Neural progenitor cell (in vitro differentiated cells): ENCODE results near the gene LYSMD1. TPM values are rescaled to one million over a fixed set of nuclear protein-coding genes. Genes with fewer than 3 reads are reported as not detected.

Experiments used
- DNase-seq: peaks from one replicate; pipeline ENCODE4 v3.0.0-alpha.2; 2016; ENCODE audit warnings: low spot score
- H2AFZ ChIP-seq: fragments of 200-600 bp; sonication (generic); replicated peaks from 2 replicates; pipeline ENCODE4 v1.6.1; 2016; ENCODE audit warnings: antibody characterized with exemption
- H3F3A ChIP-seq: fragments of 200-600 bp; sonication (generic); 2 replicates; pipeline ENCODE4 v1.6.1; 2016; ENCODE audit warnings: antibody characterized with exemption, low read depth
- H3K27ac ChIP-seq: fragments of 200-600 bp; sonication (generic); 2 replicates; pipeline ENCODE4 v1.5.1; 2016; ENCODE audit warnings: mild to moderate bottlenecking
- H3K27me3 ChIP-seq: fragments of 200-600 bp; sonication (generic); 2 replicates; pipeline ENCODE4 v1.6.1; 2016; ENCODE audit warnings: mild to moderate bottlenecking, moderate library complexity
- H3K36me3 ChIP-seq: fragments of 200-600 bp; sonication (generic); 2 replicates; pipeline ENCODE4 v1.5.1; 2016
- H3K4me1 ChIP-seq: fragments of 200-600 bp; sonication (generic); 2 replicates; pipeline ENCODE4 v1.6.1; 2016; ENCODE audit warnings: mixed run types
- H3K4me2 ChIP-seq: fragments of 200-600 bp; sonication (generic); 2 replicates; pipeline ENCODE4 v1.6.1; 2016
- H3K4me3 ChIP-seq: fragments of 200-600 bp; sonication (generic); 2 replicates; pipeline ENCODE4 v1.5.1; 2016
- H3K79me2 ChIP-seq: fragments of 200-600 bp; sonication (generic); 2 replicates; pipeline ENCODE4 v1.6.1; 2016; ENCODE audit warnings: low read depth
- H3K9ac ChIP-seq: fragments of 200-600 bp; sonication (generic); 2 replicates; pipeline ENCODE4 v1.6.1; 2016
- H3K9me3 ChIP-seq: fragments of 200-600 bp; sonication (generic); 2 replicates; pipeline ENCODE4 v1.5.1; 2016; ENCODE audit warnings: low read depth
- H4K20me1 ChIP-seq: fragments of 200-600 bp; sonication (generic); 2 replicates; pipeline ENCODE4 v1.6.1; 2016; ENCODE audit warnings: low read depth
- H3K27ac Mint-ChIP-seq: 3 replicates; pipeline ENCODE4 v1.8.0; 2021; ENCODE audit warnings: mixed read lengths
- H3K27me3 Mint-ChIP-seq: 2 replicates; pipeline ENCODE4 v1.8.0; 2022; ENCODE audit warnings: low read depth, mild to moderate bottlenecking, inconsistent platforms, moderate library complexity, mixed read lengths; ENCODE audit not compliant: insufficient read depth
- H3K36me3 Mint-ChIP-seq: 3 replicates; pipeline ENCODE4 v1.8.0; 2021; ENCODE audit warnings: mixed read lengths
- H3K4me1 Mint-ChIP-seq: 3 replicates; pipeline ENCODE4 v1.8.0; 2021; ENCODE audit warnings: mixed read lengths
- H3K4me3 Mint-ChIP-seq: 3 replicates; pipeline ENCODE4 v1.8.0; 2021; ENCODE audit warnings: mild to moderate bottlenecking, moderate library complexity, mixed read lengths
- H3K9me3 Mint-ChIP-seq: 3 replicates; pipeline ENCODE4 v1.8.0; 2020; ENCODE audit warnings: mixed read lengths
- EZH2 ChIP-seq: fragments of 200-600 bp; sonication (generic); IDR thresholded peaks from 2 replicates; pipeline ENCODE4 v1.6.1; 2017; ENCODE audit warnings: antibody characterized with exemption, mild to moderate bottlenecking, moderate library complexity
- EZH2phosphoT487 ChIP-seq: fragments of 200-600 bp; sonication (generic); IDR thresholded peaks from 2 replicates; pipeline ENCODE4 v1.6.1; 2017; ENCODE audit warnings: antibody characterized with exemption
- total RNA-seq: library from RNA; depleted of rRNA; stranded (reverse); fragments of >200 nt; gene quantifications from 2 replicates; pipeline ENCODE4 v1.2.3, GENCODE V29; 2015; ENCODE audit warnings: low replicate concordance
- TF ChIP-seq, protein P1 (sequence below): fragments of 200-600 bp; sonication (generic); IDR thresholded peaks from 2 replicates; pipeline ENCODE4 v1.5.1; 2017; ENCODE audit warnings: antibody characterized with exemption, mild to moderate bottlenecking

LYSMD1 gene, protein sequence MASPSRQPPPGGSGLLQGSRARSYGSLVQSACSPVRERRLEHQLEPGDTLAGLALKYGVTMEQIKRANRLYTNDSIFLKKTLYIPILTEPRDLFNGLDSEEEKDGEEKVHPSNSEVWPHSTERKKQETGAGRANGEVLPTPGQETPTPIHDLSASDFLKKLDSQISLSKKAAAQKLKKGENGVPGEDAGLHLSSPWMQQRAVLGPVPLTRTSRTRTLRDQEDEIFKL
- 15.5 and 18.9 TPM in 2 replicates for total RNA-seq

DNA sequence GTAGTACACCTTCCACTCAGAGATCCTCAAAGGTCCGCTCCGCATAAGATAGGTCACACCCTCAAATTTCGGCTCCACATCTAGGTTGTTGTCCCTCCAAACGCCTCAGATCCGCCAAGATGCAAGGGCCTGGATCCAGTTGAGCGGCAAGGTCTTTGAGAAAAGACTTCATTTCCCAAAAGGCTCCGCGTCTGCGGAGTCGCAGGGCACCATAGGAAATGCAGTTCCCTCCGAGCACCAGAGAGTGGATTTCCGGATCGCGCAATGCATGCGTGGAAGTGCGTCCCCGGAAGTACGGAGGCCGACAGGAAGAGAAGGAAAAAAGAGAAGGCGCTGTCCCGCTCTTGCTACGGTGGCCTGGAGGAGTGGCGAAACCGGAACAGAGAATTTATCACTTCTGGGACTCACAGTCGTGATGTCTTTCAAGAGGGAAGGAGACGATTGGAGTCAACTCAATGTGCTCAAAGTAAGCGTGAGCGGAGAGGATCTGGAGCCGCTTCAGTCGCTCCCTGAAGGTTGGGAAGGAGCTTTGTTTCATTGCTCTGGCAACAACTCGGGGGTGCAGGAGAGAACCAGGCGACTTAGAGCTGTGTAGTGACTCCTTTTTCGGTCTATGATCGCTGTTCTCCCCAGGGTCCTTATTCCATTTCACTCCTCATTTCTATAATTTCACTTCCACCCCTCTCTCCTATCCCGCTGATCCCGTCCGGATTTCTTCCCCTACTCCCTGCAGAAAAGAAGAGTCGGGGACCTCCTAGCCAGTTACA lies at the start of gene LYSMD1, which contains the start of gene SCNM1:
LYSMD1 (minus strand) TSS at position 165 of the 767 bp plus-strand sequence. CDS start 644 bp downstream, outside the sequence.
SCNM1 (plus strand) TSS at position 407 of the 767 bp plus-strand sequence; CDS start at position 416, 9 bp downstream.
- peaks cover 4% of the 10 kb centered on the region for H3K27me3 Mint-ChIP-seq
- peak within 1 kb of the TSS; percentile 89 for H3K4me3 ChIP-seq

DNA sequence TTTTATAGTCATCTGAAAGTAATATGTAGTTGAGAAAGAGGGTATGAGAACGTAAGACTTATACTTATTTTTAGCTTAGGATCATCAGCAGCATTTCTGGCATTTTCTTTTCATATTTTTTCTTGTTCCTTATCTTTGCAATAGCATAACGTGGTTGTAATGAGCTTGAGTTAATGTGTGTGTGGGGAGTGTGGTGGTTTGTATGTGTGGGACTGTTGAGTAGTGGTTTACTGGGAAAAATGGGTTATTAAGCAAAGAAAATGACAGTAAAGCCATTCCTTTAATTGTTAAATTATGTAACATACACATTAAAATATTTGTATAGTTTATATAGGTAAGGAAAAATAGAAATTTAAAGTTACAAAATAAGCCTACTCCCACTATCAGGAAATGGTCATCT lies 47.9 kb upstream of the LYSMD1 start:
- Histone ChIP-seq H3K36me3 (no peaks in the 10 kb centered on the region), H3K9me3 (no peaks in the 10 kb centered on the region), H3K27ac (no peak overlapping the region), H3F3A (peaks cover 5% of the 10 kb centered on the region), H2AFZ (no peak overlapping the region), H3K4me2 (no peak overlapping the region), H3K9ac (no peak overlapping the region), H4K20me1 (peaks cover 93% of the 10 kb centered on the region), H3K4me1 (no peaks in the 10 kb centered on the region), H3K4me3 (no peak overlapping the region), H3K79me2 (peaks cover 100% of the 10 kb centered on the region), H3K27me3 (no peaks in the 10 kb centered on the region)
- DNase-seq, result no peak
- H3K36me3 Mint-ChIP-seq, result peaks cover 25% of the 10 kb centered on the region
- no peaks in the 10 kb centered on the region for H3K9me3 Mint-ChIP-seq
- peaks cover 2% of the 10 kb centered on the region for H3K4me1 Mint-ChIP-seq
- H3K27ac Mint-ChIP-seq, result no peak overlapping the region
- TF ChIP-seq, protein P1, sequence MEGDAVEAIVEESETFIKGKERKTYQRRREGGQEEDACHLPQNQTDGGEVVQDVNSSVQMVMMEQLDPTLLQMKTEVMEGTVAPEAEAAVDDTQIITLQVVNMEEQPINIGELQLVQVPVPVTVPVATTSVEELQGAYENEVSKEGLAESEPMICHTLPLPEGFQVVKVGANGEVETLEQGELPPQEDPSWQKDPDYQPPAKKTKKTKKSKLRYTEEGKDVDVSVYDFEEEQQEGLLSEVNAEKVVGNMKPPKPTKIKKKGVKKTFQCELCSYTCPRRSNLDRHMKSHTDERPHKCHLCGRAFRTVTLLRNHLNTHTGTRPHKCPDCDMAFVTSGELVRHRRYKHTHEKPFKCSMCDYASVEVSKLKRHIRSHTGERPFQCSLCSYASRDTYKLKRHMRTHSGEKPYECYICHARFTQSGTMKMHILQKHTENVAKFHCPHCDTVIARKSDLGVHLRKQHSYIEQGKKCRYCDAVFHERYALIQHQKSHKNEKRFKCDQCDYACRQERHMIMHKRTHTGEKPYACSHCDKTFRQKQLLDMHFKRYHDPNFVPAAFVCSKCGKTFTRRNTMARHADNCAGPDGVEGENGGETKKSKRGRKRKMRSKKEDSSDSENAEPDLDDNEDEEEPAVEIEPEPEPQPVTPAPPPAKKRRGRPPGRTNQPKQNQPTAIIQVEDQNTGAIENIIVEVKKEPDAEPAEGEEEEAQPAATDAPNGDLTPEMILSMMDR, result no peak
- no peak for TF ChIP-seq EZH2
- TF ChIP-seq EZH2phosphoT487, result no peak
- no peak overlapping the region for H3K4me3 Mint-ChIP-seq
- H3K27me3 Mint-ChIP-seq, result peaks cover 3% of the 10 kb centered on the region

More for the DNA sequence above, at the start of gene LYSMD1, which contains the start of gene SCNM1:
- no peak within 1 kb of the TSS for H3K27ac ChIP-seq
- peak; percentile 98 for DNase-seq
- peaks cover 19% of the 10 kb centered on the region for H3K4me1 Mint-ChIP-seq
- H3K79me2 ChIP-seq, result peaks cover 26% of the 10 kb centered on the region
- H3K36me3 ChIP-seq, result no peaks in the 10 kb centered on the region
- no peaks in the 10 kb centered on the region for H3K27me3 ChIP-seq
- peak within 1 kb of the TSS; percentile 94 for H3K4me2 ChIP-seq
- H3K9ac ChIP-seq, result peak within 1 kb of the TSS; percentile 92
- no peaks in the 10 kb centered on the region for H4K20me1 ChIP-seq
- peaks cover 10% of the 10 kb centered on the region for H3K4me1 ChIP-seq
- TF ChIP-seq EZH2, result no peak
- TF ChIP-seq, protein P1, result no peak
- TF ChIP-seq EZH2phosphoT487, result no peak
- H3K9me3 ChIP-seq, result no peaks in the 10 kb centered on the region
- H3K36me3 Mint-ChIP-seq, result peaks cover 13% of the 10 kb centered on the region
- peak within 1 kb of the TSS; percentile 93 for H3K4me3 Mint-ChIP-seq
- peak within 1 kb of the TSS; percentile 94 for H3K27ac Mint-ChIP-seq
- H2AFZ ChIP-seq, result peak within 1 kb of the TSS; percentile 97
- no peaks in the 10 kb centered on the region for H3K9me3 Mint-ChIP-seq
- H3F3A ChIP-seq, result peaks cover 30% of the 10 kb centered on the region

DNA sequence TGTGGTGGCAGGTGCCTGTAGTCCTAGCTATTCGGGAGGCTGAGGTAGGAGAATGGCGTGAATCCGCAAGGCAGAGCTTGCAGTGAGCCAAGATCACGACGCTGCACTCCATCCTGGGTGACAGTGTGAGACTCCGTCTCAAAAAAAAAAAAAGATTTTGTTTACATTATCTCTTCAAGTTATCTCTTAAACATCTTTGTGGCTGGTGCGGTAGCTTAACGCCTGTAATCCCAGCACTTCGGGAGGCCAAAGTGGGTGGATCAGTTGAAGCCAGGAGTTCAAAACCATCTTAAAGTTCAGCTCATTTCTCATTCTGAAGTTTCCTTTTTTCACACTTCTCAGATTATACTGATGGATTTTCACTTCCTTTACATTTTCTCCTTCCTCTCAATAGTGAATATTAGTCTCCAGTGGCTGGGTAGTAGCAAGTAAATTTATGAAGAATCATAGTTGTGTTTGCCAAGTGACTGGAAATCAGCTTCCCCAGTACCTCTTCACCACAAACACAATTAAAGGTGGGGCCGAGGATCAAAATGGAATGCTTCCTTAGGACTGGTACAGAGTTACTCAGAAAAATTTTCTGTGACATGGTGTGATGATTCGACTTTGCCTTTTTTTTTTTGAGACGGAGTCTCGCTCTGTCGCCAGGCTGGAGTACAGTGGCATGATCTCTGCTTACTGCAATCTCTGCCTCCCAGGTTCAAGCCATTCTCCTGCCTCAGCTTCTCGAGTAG lies 46.4 kb upstream of the LYSMD1 start:
- peak overlapping the region; percentile 59 for H3K27ac Mint-ChIP-seq
- Histone ChIP-seq H3K9ac (no peak overlapping the region), H3K9me3 (no peaks in the 10 kb centered on the region), H3K4me3 (no peak overlapping the region), H3F3A (peaks cover 5% of the 10 kb centered on the region), H3K4me1 (no peaks in the 10 kb centered on the region), H3K27ac (no peak overlapping the region), H3K4me2 (no peak overlapping the region), H2AFZ (no peak overlapping the region), H4K20me1 (peaks cover 92% of the 10 kb centered on the region), H3K79me2 (peaks cover 100% of the 10 kb centered on the region), H3K36me3 (no peaks in the 10 kb centered on the region), H3K27me3 (no peaks in the 10 kb centered on the region)
- H3K4me1 Mint-ChIP-seq, result peaks cover 2% of the 10 kb centered on the region
- H3K27me3 Mint-ChIP-seq, result peaks cover 3% of the 10 kb centered on the region
- no peak overlapping the region for H3K4me3 Mint-ChIP-seq
- no peaks in the 10 kb centered on the region for H3K9me3 Mint-ChIP-seq
- H3K36me3 Mint-ChIP-seq, result peaks cover 23% of the 10 kb centered on the region
- DNase-seq, result no peak
- no peak for TF ChIP-seq EZH2phosphoT487
- no peak for TF ChIP-seq EZH2
- TF ChIP-seq, protein P1, result no peak
